EH (cell line): ENCODE data around the gene DMPK.
"Not testable (repeated sequence)": the region's sequence is repeated elsewhere in the genome, so short reads cannot be mapped to it uniquely, and the experiment has no call there.

Source experiments
- DNase-seq: peaks from one replicate; pipeline ENCODE4 v3.0.0-alpha.2; 2015; ENCODE audit warnings: low read depth

The DMPK gene

GRCh38 chr19:45745606-45746005 lies 36.7 kb downstream of the DMPK start:
- DNase-seq, result no peak

GRCh38 chr19:45742969-45743368 lies 39.3 kb downstream of the DMPK start:
- DNase-seq, result no peak

- no peak for DNase-seq
Measured at GRCh38 chr19:45739498-45740439, 42.5 kb downstream of the DMPK start.

- DNase-seq, result no peak
Measured at GRCh38 chr19:45733160-45733810, 49.0 kb downstream of the DMPK start, which contains the start of gene MEIOSIN. Gene MEIOSIN (plus strand): TSS chr19:45733439. CDS start chr19:45735377, 1,938 bp downstream.

GRCh38 chr19:45730368-45731288 lies 51.7 kb downstream of the DMPK start, which contains the start of gene FBXO46:
Gene FBXO46 (minus strand): TSS chr19:45730896. CDS start chr19:45713495, 17,401 bp downstream.
- DNase-seq, result peak; percentile 99

- peak; percentile 25 for DNase-seq
Measured at GRCh38 chr19:45729800-45730290, 52.4 kb downstream of the DMPK start.

GRCh38 chr19:45728683-45729082 lies 53.6 kb downstream of the DMPK start:
- DNase-seq, result not testable (repeated sequence)

- not testable (repeated sequence) for DNase-seq
Measured at GRCh38 chr19:45720065-45720464, 62.2 kb downstream of the DMPK start.
